HepG2 (cell line): ENCODE data around the gene NUDT3. TPM values are rescaled to one million over a fixed set of nuclear protein-coding genes. Genes with fewer than 3 reads are reported as not detected.

Experiments used
- ATAC-seq: fragments of 200-7000 bp; cut with Tn5 transposase; 3 replicates; pipeline ENCODE4 v1.9.1; 2020; ENCODE audit warnings: mild to moderate bottlenecking, moderate library complexity
- BruUV-seq: library from RNA; stranded (reverse); fragments of 400-500 nt; replicated peaks from 2 replicates; lab custom pipeline; 2021; lab: Mats Ljungman, UMichigan
- CTCF ChIA-PET: fragments of 300-600 bp; formaldehyde crosslinking; extraction: SDS; loops from one replicate; lab custom pipeline; 2021; ENCODE audit warnings: low total read pairs, inconsistent platforms, low intra/inter-chr PET ratio; lab: Yijun Ruan, JAX
- POLR2A ChIA-PET: fragments of 350-600 bp; sonication (Branson Sonifier 250); formaldehyde crosslinking; loops from one replicate; lab custom pipeline; 2020; ENCODE audit warnings: antibody characterized with exemption, inconsistent platforms; lab: Yijun Ruan, JAX
- DNase-seq: peaks from one replicate; pipeline ENCODE4 v3.0.0-alpha.2; 2015; ENCODE audit warnings: low spot score
- FAIRE-seq: peaks from 3 replicates; lab custom pipeline; 2011; peaks lifted over from hg19 to GRCh38; lab: Jason Lieb, UNC
- H2AFZ ChIP-seq: one replicate; pipeline ENCODE4 v1.6.1; 2011; ENCODE audit warnings: low read length, inconsistent platforms
- H3K27ac ChIP-seq: fragments of 300-600 bp; 3 replicates; pipeline ENCODE4 v1.8.0; 2011; ENCODE audit warnings: mixed run types, mild to moderate bottlenecking, mixed read lengths, low read length, inconsistent platforms; ENCODE audit not compliant: insufficient read depth; ENCODE audit errors: extremely low read length
- H3K27me3 ChIP-seq, 2 experiments: fragments of 200-600 bp in 1 of 2; 2 replicates in 1 of 2; 3 replicates in 1 of 2; pipeline versions ENCODE4 v1.6.0 to v1.8.0; 2011; ENCODE audit warnings: low read length in 2 of 2, mild to moderate bottlenecking in 2 of 2, moderate library complexity in 2 of 2, inconsistent platforms in 1 of 2; ENCODE audit not compliant: insufficient read depth in 2 of 2, control insufficient read depth in 1 of 2
- H3K36me3 ChIP-seq, 2 experiments: fragments of 200-600 bp in 1 of 2; replicated peaks in 1 of 2; 2 replicates in 1 of 2; 3 replicates in 1 of 2; pipeline versions ENCODE4 v1.5.1 to v1.8.0; 2011; ENCODE audit warnings: low read length in 2 of 2, inconsistent platforms in 1 of 2; ENCODE audit not compliant: insufficient read depth in 2 of 2, control insufficient read depth in 1 of 2
- H3K4me1 ChIP-seq: 2 replicates; pipeline ENCODE4 v1.5.1; 2012; ENCODE audit warnings: low read length, inconsistent platforms; ENCODE audit not compliant: insufficient read depth
- H3K4me2 ChIP-seq: 2 replicates; pipeline ENCODE4 v1.6.0; 2011; ENCODE audit warnings: low read depth, low read length, inconsistent platforms
- H3K4me3 ChIP-seq, 3 experiments: fragments of 200-600 bp in 1 of 3; sonication (generic), shearing (Covaris generic) in 1 of 3; replicated peaks in 1 of 3; 2 replicates each; pipeline ENCODE4 v1.5.1; 2011 to 2016; ENCODE audit warnings: low read length in 3 of 3, inconsistent platforms in 2 of 3, low read depth in 2 of 3, mild to moderate bottlenecking in 2 of 3, control low read depth in 1 of 3, mixed read lengths in 1 of 3; ENCODE audit not compliant: insufficient read depth in 1 of 3
- H3K79me2 ChIP-seq: one replicate; pipeline ENCODE4 v1.6.1; 2011; ENCODE audit warnings: low read length, inconsistent platforms; ENCODE audit not compliant: insufficient read depth
- H3K9ac ChIP-seq: 2 replicates; pipeline ENCODE4 v1.6.0; 2011; ENCODE audit warnings: mild to moderate bottlenecking, low read depth, low read length, inconsistent platforms; ENCODE audit not compliant: insufficient read depth
- H3K9me3 ChIP-seq: 2 replicates; pipeline ENCODE4 v1.5.1; 2012; ENCODE audit warnings: mild to moderate bottlenecking, low read length
- H4K20me1 ChIP-seq: 2 replicates; pipeline ENCODE4 v1.6.0; 2011; ENCODE audit warnings: inconsistent platforms, mild to moderate bottlenecking, low read length, moderate library complexity; ENCODE audit not compliant: insufficient read depth
- FOSL2 ChIP-seq: sonication (generic); formaldehyde crosslinking; IDR thresholded peaks from 2 replicates; pipeline ENCODE4 v1.4.0; 2020; ENCODE audit warnings: missing genetic modification reagents
- HOXD1 ChIP-seq: sonication (generic); formaldehyde crosslinking; IDR thresholded peaks from 2 replicates; pipeline ENCODE4 v1.5.0; 2020; ENCODE audit warnings: missing genetic modification reagents
- POLR2A ChIP-seq, 2 experiments: IDR thresholded peaks; 2 replicates each; pipeline ENCODE4 v1.6.1; 2011; ENCODE audit warnings: low read depth in 2 of 2, low read length in 2 of 2, mild to moderate bottlenecking in 1 of 2, moderate library complexity in 1 of 2; ENCODE audit not compliant: insufficient read depth in 1 of 2
- RBFOX2 ChIP-seq: fragments of 200-400 bp; formaldehyde crosslinking; IDR thresholded peaks from 2 replicates; pipeline ENCODE4 v1.6.1; 2017; ENCODE audit warnings: low read depth, mild to moderate bottlenecking, low read length
- ZNF549 ChIP-seq: sonication (generic); formaldehyde crosslinking; IDR thresholded peaks from 2 replicates; pipeline ENCODE4 v1.5.0; 2020; ENCODE audit warnings: missing genetic modification reagents
- WGBS: methylation state at CpG from one replicate; pipeline ENCODE4 v1.1.6; 2017; ENCODE audit warnings: low lambda C conversion rate; 5-methylcytosine and 5-hydroxymethylcytosine counted together
- in situ Hi-C: cut with HindIII; loops from 2 replicates; pipeline ENCODE4 v1.10.0; 2017; ENCODE audit warnings: low pct_unique_long_range_greater_than_20kb; ENCODE audit not compliant: extremely low pct_ligation_motif_present
- intact Hi-C: fragments of 100-400 bp; cut with micrococcal nuclease; formaldehyde crosslinking; loops from one replicate; pipeline ENCODE4 v1.10.0; 2022; ENCODE audit not compliant: unreplicated experiment
- polyA plus RNA-seq, 8 experiments: library from polyadenylated mRNA; depleted of rRNA in 3 of 8; stranded (reverse) in 7 of 8; unstranded in 1 of 8; fragments of >200 nt; fragmentation: Illumina TruSeq in 4 of 8; extraction: Trizol in 4 of 8; gene quantifications; 2 replicates each; pipeline versions ENCODE4 v1.2.1 to v1.2.3, GENCODE V29; 2011 to 2016; ENCODE audit warnings: low read depth in 4 of 8, missing spikeins in 1 of 8, mixed read lengths in 1 of 8; ENCODE audit not compliant: insufficient read depth in 1 of 8
- total RNA-seq, 5 experiments: library from RNA; depleted of rRNA; stranded (reverse); fragments of >200 nt; fragmentation: Illumina TruSeq; extraction: Trizol; gene quantifications; 2 replicates each; pipeline ENCODE4 v1.2.3, GENCODE V29; 2016; ENCODE audit warnings: low read depth in 1 of 5

NUDT3 gene
- total and polyA plus RNA-seq, 2 of the 13 experiments (the other 11 are each of a cell fraction or from before 2014, with no cell fraction given), result 20.2 to 20.6 TPM

DNA sequence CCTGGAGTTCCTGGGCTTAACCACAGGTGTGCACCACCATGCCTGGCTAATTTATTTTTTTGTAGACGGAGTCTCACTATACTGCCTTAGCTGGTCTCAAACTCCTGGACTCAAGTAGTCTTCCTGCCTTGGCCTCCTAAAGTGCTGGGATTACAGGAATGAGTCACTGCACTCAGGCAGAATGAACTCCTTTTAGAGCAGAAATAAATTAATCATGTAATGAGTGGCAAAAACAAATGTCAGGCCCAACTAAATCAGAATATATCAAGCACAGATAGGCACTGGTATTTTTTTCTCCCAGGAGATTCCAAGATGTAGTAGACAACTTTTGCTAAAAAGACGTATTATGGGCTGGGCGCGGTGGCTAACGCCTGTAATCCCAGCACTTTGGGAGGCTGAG, 30.8 kb upstream of the NUDT3 start:
- Histone ChIP-seq H3K4me1 (peaks cover 60% of the 10 kb centered on the region), H3K27me3 (no peaks in the 10 kb centered on the region; a peak in 1 of 5 replicates), H3K4me3 (no peak overlapping the region), H3K36me3 (peaks cover 20 to 58% of the 10 kb centered on the region in 2 experiments), H3K27ac (peak overlapping the region; percentile 23), H4K20me1 (peaks cover 39% of the 10 kb centered on the region), H3K9me3 (no peaks in the 10 kb centered on the region), H2AFZ (no peak overlapping the region), H3K79me2 (peaks cover 44% of the 10 kb centered on the region), H3K9ac (no peak overlapping the region), H3K4me2 (peak overlapping the region; percentile 82; the same call in 1 of the 2 replicates)
- TF ChIP-seq FOSL2 (CRISPR knock-in tag), result peak; percentile 12; the same call in 1 of the 2 replicates
- no peak for TF ChIP-seq ZNF549 (CRISPR knock-in tag)
- peak; percentile 37; the same call in 1 of the 2 replicates for TF ChIP-seq RBFOX2
- ATAC-seq (no peak), FAIRE-seq (no peak), DNase-seq (no peak)
- WGBS, result 96% methylated on average over 5 of the region's 5 CpGs
- CTCF ChIA-PET, result no interaction called here
- no TSS peak for BruUV-seq
- POLR2A ChIA-PET, result interaction anchor here (4.2 kb wide), 1 partner anchor 7 kb away, joined by 71 read pairs; no protein-coding TSS in a partner anchor
- intact Hi-C loops (no loop called here), in situ Hi-C loops (no loop called here)

DNA sequence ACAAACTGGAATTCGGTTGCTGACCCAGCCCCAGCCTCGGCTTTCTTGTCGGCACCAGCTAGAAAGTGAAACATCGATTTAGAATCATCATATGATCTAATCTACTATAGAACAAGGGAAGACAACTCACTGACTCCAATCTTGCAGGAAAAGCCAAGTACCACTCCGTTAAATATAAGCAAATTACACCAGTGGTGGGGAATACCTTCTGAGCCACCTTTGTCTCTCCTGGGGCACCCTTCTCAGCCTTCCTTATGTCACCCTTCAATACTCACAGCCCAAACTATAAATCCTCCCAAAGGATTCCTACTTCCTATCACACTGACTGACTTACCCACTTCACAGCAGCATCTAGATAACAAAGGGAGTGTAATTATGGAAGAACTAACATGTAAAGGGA, 25.9 kb upstream of the NUDT3 start:
- ChIA-PET CTCF (no interaction called here), POLR2A (interaction anchor here (4.7 to 6.7 kb wide), 2 partner anchors 6 to 170 kb away, joined by 71 to 100 read pairs; partner anchors contain the start of genes RPS10 and SMIM29)
- H3K27ac ChIP-seq, result no peak overlapping the region
- H3K4me3 ChIP-seq, result no peak overlapping the region
- H3K27me3 ChIP-seq, result no peaks in the 10 kb centered on the region
- no peak overlapping the region for H3K9ac ChIP-seq
- WGBS, result 99% methylated on average over 5 of the region's 5 CpGs
- BruUV-seq, result no TSS peak
- H4K20me1 ChIP-seq, result peaks cover 49% of the 10 kb centered on the region
- H3K79me2 ChIP-seq, result peaks cover 20% of the 10 kb centered on the region
- peaks cover 78% of the 10 kb centered on the region for H3K4me1 ChIP-seq
- FAIRE-seq, result no peak
- DNase-seq, result no peak
- no peak overlapping the region for H3K4me2 ChIP-seq
- no peak for ATAC-seq
- no peak overlapping the region for H2AFZ ChIP-seq
- in situ Hi-C loops, result loop anchor here (5.0 kb wide), 1 partner anchor 171 kb away; the partner anchor contains the start of gene SMIM29
- H3K36me3 ChIP-seq, result peaks cover 26 to 67% of the 10 kb centered on the region in 2 experiments
- intact Hi-C loops, result loop anchor here (10.0 kb wide), 1 partner anchor 254 kb away; no protein-coding TSS in a partner anchor
- TF ChIP-seq POLR2A (IDR thresholded peaks at IDR 0.05; ENCODE audit: insufficient read depth in 1 of 2, low read depth in 2 of 2, low read length in 2 of 2), result peak in 1 of 2 experiments; percentile 38; a peak in 1 of 4 replicates
- peak; percentile 61 for TF ChIP-seq RBFOX2
- no peak for TF ChIP-seq HOXD1 (CRISPR knock-in tag)
- H3K9me3 ChIP-seq, result no peaks in the 10 kb centered on the region
